ENCODE data around the gene PCNX1. TPM values are rescaled to one million over a fixed set of nuclear protein-coding genes. Genes with fewer than 3 reads are reported as not detected.
"Not testable (repeated sequence)": the region's sequence is repeated elsewhere in the genome, so short reads cannot be mapped to it uniquely, and the experiment has no call there.

PCNX1 gene
- total RNA-seq, 1 experiment from 2014 or later, result 44.8 TPM

DNA sequence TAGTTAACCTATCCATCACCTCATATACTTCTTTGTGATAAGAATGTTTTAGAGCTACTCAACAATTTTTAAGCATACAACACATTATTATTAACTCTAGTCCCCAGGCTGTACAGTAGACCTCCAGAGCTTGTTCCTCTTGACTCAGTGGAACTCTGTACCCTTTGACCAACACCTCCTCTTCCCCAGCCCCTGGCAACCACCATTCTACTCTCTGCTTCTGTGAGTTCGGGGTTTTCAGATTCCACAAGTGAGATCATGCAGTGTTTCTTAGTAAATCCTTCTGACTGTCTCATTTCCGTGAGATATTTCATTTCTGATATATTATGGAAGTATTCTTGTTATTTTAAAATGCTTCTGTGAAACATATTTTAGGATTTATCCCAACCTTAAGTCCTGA lies 200.7 kb downstream of the PCNX1 start:
- no peak for DNase-seq (ENCODE audit: low spot score)
- in situ Hi-C loops (cut with HindIII; ENCODE audit: low sequenced_read_pairs), result no loop called here

DNA sequence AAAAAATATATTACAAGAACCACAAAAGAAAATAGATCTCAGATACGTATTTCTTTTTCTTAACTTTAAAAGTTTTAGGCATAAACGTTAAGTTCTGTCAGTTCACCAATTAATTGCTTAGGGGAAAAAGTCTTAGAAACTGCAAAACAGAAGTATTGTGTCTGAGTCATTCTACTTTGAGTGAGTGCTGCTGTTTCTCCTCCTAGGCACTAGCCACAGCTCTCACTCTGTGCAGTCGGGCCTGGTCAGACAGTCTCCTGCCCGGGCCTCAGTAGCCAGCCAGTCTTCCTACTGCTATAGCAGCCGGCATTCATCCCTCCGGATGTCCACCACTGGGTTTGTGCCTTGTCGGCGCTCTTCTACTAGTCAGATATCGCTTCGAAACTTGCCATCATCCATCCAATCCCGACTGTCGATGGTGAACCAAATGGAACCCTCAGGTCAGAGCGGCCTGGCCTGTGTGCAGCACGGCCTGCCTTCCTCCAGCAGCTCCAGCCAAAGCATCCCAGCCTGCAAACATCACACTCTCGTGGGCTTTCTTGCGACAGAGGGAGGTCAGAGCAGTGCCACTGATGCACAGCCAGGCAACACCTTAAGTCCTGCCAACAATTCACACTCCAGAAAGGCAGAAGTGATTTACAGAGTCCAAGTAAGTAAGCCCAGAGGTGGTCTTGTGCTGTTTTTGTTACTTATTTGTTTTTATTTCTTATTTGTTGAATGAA lies 201.3 kb downstream of the PCNX1 start:
- no peak for DNase-seq (ENCODE audit: low spot score)
- in situ Hi-C loops (cut with HindIII; ENCODE audit: low sequenced_read_pairs), result no loop called here

DNA sequence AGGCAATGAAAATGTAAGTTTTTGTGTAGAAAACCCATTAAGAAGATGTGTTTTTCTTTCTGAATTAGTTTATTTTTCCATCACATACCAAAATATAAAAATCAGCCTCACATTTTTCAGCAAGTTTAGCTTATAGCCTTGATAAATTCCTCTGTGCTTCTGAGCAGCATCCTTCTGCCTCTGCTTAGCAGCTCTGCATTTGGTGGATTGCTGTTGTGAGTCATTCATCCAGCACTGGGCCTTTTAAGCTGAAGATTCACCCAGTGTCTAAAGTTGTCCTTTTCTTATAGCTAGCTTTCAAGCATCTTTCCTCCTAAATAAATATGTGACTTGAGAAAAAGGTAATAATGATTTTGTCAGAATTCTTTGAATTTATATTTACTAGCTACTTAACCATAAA lies 206.1 kb downstream of the PCNX1 start:
- no peak for DNase-seq (ENCODE audit: low spot score)
- in situ Hi-C loops (cut with HindIII; ENCODE audit: low sequenced_read_pairs), result no loop called here

DNA sequence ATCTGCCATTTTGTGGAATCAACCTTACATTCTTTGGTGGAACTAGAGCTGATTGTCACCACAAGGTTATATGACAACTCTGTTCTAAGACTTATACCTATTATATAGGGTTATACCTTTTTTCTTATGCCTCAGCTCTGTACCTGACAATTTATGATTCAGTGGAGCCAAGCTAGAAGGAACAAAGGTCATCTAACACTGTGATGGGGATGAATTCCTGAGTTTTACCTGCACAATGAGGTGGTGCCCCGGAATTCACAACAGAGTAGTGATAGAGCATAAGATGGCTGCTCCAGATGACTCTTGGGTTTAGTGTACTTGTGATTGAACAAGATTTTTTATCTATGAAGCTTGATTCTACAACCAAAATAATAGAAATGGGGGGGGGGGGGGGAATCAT lies 207.3 kb downstream of the PCNX1 start:
- in situ Hi-C loops (cut with HindIII; ENCODE audit: low sequenced_read_pairs), result no loop called here
- DNase-seq (ENCODE audit: low spot score), result no peak

DNA sequence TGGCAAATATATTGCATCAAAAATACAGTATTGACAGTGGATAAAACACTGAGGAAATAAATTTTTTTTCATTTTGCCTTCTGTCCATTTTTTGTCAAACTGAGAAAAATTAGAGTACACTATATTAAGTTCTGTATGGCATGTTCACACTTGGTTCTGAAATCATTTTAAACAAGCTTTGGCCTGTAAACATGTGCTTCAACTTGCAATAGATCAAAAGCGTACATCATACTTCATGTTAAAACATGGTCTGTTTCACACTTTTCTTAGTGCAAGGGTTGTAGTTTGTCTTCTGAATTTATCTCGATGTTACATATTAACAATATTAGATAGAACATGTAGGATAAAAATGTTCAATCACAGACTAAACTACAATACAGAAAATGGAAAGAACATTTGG lies 208.0 kb downstream of the PCNX1 start:
- in situ Hi-C loops (cut with HindIII; ENCODE audit: low sequenced_read_pairs), result no loop called here
- DNase-seq (ENCODE audit: low spot score), result no peak

DNA sequence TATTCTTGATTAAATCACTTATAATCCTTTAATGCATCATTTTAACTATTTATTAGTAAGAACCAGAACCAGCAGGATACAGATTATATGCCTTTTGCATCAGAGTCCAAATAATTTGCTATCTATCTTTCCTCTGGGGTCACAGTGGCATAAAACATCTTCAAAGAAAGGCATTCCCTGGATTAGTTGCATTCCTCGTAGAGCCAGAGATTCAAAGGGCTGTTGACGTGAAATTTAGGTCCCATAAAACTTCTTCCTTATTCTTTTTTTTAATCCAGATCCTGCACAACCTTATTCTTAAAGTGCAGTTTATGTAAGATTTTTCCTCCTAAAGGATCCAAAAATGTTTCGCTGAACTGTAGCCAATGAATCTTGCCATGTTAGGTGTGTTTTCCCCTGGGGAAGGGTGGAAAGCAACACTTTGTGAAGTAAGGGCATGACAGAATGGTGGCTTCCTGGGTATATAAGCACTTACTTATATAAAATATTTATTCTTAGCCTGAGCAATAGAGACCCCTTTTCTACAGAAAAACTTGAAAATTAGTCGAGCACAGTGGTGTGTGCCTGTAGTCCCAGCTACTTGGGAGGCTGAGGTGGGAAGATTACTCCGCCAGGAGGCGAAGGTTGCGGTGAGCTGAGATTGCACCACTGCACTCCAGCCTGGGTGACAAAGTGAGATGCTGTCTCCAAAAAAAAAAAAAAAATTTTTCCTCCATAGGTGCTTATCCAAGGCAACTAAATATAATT lies 208.7 kb downstream of the PCNX1 start:
- no peak for DNase-seq (ENCODE audit: low spot score)
- in situ Hi-C loops (cut with HindIII; ENCODE audit: low sequenced_read_pairs), result no loop called here

DNA sequence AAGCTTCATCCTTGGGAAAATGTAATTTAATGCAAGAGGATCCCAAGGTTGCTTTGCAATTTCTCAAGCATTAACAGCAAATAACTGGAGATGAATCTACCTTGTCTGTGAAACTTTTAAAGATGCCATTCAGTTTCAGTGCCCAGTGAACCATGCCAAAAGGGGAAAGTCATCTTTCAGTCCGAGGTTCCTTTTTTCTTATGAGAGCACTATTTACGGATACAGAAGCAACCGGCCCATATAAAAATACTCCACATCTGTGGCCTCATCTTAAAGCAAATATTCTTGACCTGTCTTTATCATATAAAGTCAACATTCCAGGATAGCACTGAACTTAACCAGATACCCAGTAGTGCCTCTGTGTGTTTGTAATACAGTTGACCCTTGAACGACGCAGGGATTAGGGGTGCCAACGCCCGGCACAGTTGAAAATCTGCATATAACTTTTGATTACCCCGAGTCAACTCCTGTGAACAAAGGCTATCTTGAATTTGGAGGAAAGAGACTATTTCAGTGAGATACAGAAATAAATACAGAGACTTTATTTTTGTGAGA lies 209.4 kb downstream of the PCNX1 start:
- in situ Hi-C loops (cut with HindIII; ENCODE audit: low sequenced_read_pairs), result no loop called here
- DNase-seq (ENCODE audit: low spot score), result no peak

DNA sequence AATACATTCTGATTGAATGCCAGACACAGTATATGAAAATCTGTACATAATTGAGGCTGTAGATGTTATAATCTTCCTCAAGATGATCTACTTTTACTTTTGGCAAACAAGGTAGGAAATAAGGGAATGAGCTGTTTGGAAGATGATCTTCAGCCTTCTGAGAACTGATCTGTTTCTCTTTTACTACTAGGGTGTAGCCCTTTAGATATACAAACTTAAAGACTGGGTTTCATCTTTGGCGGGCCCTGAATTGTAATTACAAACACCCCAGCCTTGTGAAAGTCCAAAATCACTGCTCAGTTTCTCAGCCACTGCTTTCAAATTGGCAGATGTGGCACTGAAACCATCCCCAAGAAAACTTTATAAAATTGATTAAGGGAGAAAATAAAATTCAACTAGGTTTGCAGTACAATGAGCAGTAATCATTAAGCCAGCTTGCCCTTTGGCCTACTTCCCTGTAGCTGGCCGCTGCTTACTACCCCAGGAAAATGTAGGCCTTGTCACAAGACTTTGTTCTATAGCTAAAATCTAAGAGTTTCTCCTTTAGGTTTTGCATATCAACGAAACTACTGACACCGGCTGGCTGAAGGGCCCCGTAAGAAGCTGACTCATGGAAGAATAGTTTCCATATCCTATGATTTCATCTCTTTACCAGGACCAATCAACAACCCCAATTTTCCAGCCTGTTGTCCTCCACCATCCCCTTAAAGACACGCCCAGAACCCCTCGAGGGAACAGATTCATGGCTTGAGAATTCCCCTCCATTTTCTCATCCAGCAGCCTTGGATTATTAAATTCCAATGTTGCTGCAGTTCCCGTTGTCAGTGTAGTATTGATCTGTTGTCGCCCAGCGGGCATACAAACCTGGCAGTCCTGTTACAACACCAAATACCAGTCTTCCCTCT lies 210.8 kb downstream of the PCNX1 start:
- in situ Hi-C loops (cut with HindIII; ENCODE audit: low sequenced_read_pairs), result no loop called here
- no peak for DNase-seq (ENCODE audit: low spot score)

DNA sequence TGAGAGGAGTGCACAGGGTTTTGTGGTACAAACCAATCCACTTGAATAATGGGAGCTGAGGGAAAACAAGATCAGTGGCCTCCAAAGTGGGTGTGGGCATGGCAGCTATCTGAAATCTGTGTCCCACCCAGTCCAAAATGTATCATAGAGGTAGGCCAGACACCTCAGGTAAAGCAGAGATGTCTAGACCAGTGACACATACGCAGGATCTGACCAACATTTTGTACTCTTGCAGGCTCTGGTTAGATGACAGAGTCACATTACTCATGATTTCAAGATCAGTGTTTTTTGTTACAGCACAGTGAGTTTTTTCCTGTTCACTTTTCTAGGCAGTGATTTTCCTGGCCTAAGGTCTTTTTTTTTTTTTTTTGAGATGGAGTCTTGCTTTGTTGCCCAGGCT lies 211.8 kb downstream of the PCNX1 start:
- no peak for DNase-seq (ENCODE audit: low spot score)
- in situ Hi-C loops (cut with HindIII; ENCODE audit: low sequenced_read_pairs), result no loop called here

DNA sequence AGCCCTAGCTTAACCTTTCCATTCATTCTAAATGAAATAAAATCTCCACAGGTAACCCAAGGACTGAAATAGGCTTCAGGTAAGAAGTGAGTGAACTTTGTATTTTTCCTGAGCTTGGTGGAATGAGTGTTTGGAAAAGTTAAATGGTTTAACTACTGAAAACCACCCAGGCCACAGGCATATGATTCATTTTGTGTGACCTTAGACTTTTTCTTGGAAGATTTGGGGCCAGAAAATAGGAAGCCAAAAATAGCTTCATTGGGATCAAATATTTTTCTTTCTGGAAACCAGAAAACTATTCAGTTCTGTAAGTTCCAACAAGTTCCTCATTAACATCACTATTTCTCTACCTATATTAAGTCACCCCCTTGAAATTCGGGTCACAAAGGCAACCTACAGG lies 212.6 kb downstream of the PCNX1 start:
- no peak for DNase-seq (ENCODE audit: low spot score)
- in situ Hi-C loops (cut with HindIII; ENCODE audit: low sequenced_read_pairs), result no loop called here

DNA sequence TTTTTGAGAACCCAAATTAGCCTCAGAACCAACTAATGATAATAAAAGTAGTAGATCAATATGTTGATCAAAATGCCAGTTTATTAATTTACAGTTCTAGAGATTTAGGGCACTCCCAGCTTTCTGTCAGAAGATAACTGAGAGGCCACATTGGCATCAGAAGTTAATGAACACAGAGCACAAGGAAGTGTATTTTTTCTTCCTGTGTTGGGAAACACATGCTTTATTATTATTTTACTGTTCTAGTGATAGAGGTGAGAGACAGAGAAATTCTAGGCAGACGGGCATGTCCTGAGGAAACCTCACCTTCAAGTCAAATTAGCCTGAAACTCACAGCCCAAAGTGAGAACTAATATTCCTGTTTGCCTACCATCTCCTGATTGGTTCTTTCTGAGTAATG lies 213.7 kb downstream of the PCNX1 start:
- in situ Hi-C loops (cut with HindIII; ENCODE audit: low sequenced_read_pairs), result no loop called here

DNA sequence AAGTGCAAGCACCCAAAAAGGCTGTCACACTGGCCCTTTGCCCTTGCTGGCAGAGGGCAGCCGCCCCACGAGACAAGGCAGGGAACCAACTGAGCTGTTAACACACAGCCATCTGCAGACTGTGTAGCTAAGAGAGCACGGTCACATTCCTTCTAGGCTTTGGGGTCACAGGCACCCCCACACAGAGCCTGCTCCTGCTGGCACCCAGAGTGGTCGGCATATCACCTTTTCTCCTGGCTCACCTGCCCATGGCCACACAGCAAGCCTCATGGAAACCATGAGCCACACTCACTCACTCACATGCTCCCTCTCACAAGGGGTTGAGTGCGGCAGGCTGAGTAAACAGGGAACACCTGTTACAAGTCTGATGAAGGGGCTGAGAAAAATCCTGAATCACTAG lies 214.5 kb downstream of the PCNX1 start:
- in situ Hi-C loops (cut with HindIII; ENCODE audit: low sequenced_read_pairs), result no loop called here

More for the DNA sequence above, 213.7 kb downstream of the PCNX1 start:
- DNase-seq (ENCODE audit: low spot score), result no peak

DNA sequence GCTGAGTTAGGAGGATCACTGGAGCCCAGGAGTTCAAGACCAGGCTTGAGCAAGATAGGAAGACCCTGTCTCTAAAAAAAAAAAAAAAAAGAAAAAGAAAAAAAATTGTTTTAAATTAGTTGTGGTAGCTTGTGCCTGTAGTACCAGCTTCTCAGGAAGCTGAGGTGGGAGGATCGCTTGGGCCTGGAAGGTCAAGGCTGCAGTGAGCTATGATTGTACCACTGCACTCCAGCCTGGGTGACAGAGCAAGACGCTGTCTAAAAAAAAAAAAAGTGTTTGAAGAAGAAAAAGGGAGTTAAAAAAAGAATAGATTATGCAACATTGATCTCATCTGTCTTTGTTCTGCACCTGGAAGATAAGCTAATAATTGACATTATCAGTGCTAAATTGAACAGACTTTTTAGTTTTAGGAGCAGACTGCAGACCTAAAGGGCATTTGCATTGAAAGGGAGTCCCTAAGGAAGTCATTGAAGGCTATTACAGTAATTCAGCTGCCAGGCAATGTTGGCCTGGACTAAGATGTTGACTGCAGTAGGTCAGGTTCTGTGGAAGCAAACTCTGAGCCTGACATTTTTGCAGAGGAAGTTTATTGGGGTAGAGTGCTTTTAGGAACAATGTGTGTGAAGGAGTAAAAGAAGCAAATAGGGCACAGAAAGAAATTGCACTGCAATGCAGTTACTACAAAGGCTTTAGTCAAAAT lies 215.8 kb downstream of the PCNX1 start:
- no peak for DNase-seq (ENCODE audit: low spot score)
- in situ Hi-C loops (cut with HindIII; ENCODE audit: low sequenced_read_pairs), result no loop called here

More for the DNA sequence above, 214.5 kb downstream of the PCNX1 start:
- DNase-seq (ENCODE audit: low spot score), result no peak

DNA sequence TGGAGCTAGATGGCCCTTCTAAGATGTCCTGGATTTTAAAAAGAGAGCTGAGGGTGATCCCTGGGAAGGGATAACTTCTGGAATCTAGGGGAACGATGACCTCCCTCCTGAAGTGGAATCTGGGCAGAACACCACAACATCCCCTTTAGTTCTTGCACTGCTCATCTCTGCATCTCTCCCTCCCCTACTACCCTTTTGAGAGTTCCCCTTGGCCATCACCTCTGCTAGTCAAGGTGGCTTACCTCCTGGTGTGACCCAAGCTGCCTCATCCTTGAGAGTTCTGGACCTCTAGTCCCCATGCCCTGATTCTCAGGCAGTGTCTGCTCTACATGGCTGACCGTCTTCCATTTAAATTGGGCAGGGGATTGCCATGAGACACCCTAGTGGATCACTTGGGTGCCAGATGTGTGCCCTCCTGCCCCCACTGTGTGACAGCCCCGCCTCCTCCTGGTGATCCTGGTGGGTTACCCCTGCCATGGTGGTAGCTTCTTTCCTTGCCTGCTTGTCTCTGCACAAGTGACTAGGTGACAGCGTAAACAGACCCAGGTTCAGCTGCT lies 216.4 kb downstream of the PCNX1 start:
- in situ Hi-C loops (cut with HindIII; ENCODE audit: low sequenced_read_pairs), result no loop called here

DNA sequence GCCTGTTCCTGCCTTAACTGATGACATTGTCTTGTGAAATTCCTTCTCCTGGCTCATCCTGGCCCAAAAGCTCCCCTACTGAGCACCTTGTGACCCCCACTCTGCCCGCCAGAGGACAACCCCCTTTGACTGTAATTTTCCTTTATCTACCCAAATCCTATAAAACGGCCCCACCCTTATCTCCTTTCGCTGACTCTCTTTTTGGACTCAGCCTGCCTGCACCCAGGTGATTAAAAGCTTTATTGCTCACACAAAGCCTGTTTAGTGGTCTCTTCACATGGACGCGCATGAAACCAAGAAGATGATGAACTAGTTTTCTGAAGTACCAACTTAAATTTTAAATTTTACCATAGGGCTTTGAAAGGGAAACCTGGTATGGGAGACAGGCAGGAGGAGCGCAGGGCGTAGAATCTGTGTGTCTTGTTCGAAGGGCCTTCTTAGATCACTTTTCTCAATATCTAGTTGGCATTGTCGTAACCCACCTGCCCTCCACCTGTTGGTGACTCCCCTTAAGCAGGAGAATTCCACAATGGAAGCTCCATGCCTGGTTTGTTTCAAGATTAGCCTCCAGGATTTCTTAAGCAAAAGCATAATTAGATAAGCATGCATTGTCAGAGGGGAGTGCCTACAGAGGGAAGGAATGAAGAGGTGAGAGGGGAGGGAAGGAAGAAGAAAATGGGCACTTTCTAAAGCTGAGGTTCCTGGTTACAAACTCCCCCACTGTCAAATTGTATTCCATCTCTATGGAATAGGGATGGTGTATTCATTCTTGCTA lies 222.6 kb downstream of the PCNX1 start:
- DNase-seq (ENCODE audit: low spot score); in situ Hi-C loops (cut with HindIII; ENCODE audit: low sequenced_read_pairs): not testable (repeated sequence)

More for the DNA sequence above, 216.4 kb downstream of the PCNX1 start:
- no peak for DNase-seq (ENCODE audit: low spot score)

DNA sequence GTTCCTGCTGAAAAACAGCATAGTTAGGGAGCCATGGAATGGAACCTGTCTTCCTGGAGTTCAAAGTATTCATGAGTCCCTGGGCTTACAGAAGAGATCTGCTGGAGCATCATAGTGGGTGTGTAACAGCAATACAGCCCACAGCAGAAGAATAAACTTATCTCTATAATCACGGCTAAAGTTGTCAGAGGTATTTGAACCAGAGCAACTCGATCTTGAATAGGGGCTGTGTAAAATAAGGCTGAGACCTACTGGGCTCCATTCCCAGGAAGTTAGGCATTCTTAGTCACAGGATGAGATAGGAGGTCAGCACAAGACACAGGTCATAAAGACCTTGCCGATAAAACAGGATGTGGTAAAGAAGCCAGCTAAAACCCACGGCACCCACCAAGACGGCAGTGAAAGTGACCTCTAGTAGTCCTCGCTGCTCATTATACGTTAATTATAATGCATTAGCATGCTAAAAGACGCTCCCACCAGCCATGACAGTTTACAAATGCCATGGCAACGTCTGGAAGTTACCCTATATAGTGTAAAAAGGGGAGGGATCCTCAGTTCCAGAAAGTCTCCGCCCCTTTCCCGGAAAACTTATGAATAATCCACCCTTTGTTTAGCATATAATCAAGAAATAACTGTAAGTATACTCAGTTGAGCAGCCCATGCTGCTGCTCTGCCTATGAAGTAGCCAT lies 223.4 kb downstream of the PCNX1 start:
- no peak for DNase-seq (ENCODE audit: low spot score)
- in situ Hi-C loops (cut with HindIII; ENCODE audit: low sequenced_read_pairs), result no loop called here

DNA sequence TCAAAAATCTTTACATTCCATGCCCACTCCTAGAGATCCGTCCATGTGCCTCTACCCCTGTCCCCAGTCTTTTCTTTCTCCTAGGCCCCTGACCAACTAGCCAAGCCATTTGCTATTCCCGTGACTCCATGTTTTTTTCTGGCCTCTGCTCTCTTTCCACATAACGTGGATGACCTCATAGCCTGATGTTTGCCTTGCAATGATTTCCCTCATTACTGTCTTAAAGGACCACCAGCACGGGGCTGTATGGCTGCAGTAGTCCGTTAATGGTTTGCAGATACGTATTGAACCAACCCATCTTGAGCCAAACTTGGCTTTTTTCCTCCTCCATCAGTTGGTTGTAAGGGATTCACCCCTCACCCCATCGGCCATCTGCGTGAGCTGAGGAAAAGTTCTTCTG lies 226.0 kb downstream of the PCNX1 start:
- DNase-seq (ENCODE audit: low spot score), result no peak
- in situ Hi-C loops (cut with HindIII; ENCODE audit: low sequenced_read_pairs), result no loop called here
